GM03348 (cell line): ENCODE measurements around the gene PAOX.

Experiments
- DNase-seq: peaks from one replicate; pipeline ENCODE4 v3.0.0; 2012; ENCODE audit warnings: low spot score

Gene PAOX

GRCh38 chr10:133388236-133388972 is 9.3 kb downstream of the PAOX start:
- no peak for DNase-seq

- DNase-seq, result no peak
Observed at GRCh38 chr10:133388973-133389818, 10.1 kb downstream of the PAOX start.

GRCh38 chr10:133390597-133391248 is 11.7 kb downstream of the PAOX start:
- DNase-seq, result no peak

GRCh38 chr10:133391249-133391635 is 12.2 kb downstream of the PAOX start:
- DNase-seq, result no peak

- DNase-seq, result no peak
Observed at GRCh38 chr10:133391761-133392518, 12.9 kb downstream of the PAOX start.

GRCh38 chr10:133393401-133394063 is 14.5 kb downstream of the PAOX start:
- DNase-seq, result no peak

- peak; percentile 100 for DNase-seq
Observed at GRCh38 chr10:133394064-133394663, 15.1 kb downstream of the PAOX start, which contains the start of gene MTG1. TSS of gene MTG1 (plus strand) at chr10:133394157. CDS start at chr10:133394221, 64 bp downstream.

GRCh38 chr10:133394801-133395221 is 15.7 kb downstream of the PAOX start:
- DNase-seq, result no peak

GRCh38 chr10:133396035-133396624 is 17.1 kb downstream of the PAOX start:
- no peak for DNase-seq

- no peak for DNase-seq
Observed at GRCh38 chr10:133397938-133398337, 18.9 kb downstream of the PAOX start.

- DNase-seq, result no peak
Observed at GRCh38 chr10:133399123-133399601, 20.1 kb downstream of the PAOX start.

GRCh38 chr10:133400624-133401424 is 21.8 kb downstream of the PAOX start:
- DNase-seq, result no peak

- no peak for DNase-seq
Observed at GRCh38 chr10:133401500-133401899, 22.4 kb downstream of the PAOX start.

- DNase-seq, result no peak
Observed at GRCh38 chr10:133401981-133402725, 23.1 kb downstream of the PAOX start.

- no peak for DNase-seq
Observed at GRCh38 chr10:133403359-133403758, 24.3 kb downstream of the PAOX start.

- DNase-seq, result no peak
Observed at GRCh38 chr10:133403784-133404183, 24.7 kb downstream of the PAOX start.

- no peak for DNase-seq
Observed at GRCh38 chr10:133405272-133405671, 26.2 kb downstream of the PAOX start.

GRCh38 chr10:133405844-133406527 is 26.9 kb downstream of the PAOX start:
- DNase-seq, result no peak
